Right atrium auricular region (tissue), 2 donors: ENCODE results near the gene PHF5A. TPM values are rescaled to one million over a fixed set of nuclear protein-coding genes. Genes with fewer than 3 reads are reported as not detected.
A peak's percentile ranks its signal among the peaks of the same experiment; 100 is the strongest.

Experiments
- DNase-seq: peaks from one replicate; pipeline ENCODE4 v3.0.0-alpha.2; 2019; ENCODE audit warnings: low spot score
- H3K27ac ChIP-seq, 2 donors: fragments of 200-600 bp; sonication (generic); 1 replicate in 1 of 2; 2 replicates in 1 of 2; pipeline ENCODE4 v1.5.1; 2016 to 2019
- H3K27me3 ChIP-seq, 2 donors: fragments of 200-600 bp; sonication (generic); one replicate each; pipeline versions ENCODE4 v1.5.1 to v1.6.0; 2017 to 2019
- H3K36me3 ChIP-seq: fragments of 200-600 bp; sonication (generic); one replicate; pipeline ENCODE4 v1.5.1; 2016
- H3K4me1 ChIP-seq, 2 donors: fragments of 200-600 bp; sonication (generic); one replicate each; pipeline versions ENCODE4 v1.5.1 to v1.6.0; 2017 to 2019
- H3K4me3 ChIP-seq, 2 donors: fragments of 200-600 bp; sonication (generic); 1 replicate in 1 of 2; 2 replicates in 1 of 2; pipeline ENCODE4 v1.5.1; 2017 to 2019; ENCODE audit warnings: mild to moderate bottlenecking in 1 of 2, moderate library complexity in 1 of 2
- H3K9me3 ChIP-seq, 2 donors: fragments of 200-600 bp; sonication (generic); one replicate each; pipeline ENCODE4 v1.5.1; 2019
- total RNA-seq, 2 donors: library from RNA; depleted of rRNA; stranded (reverse); fragments of >200 nt; gene quantifications; one replicate each; pipeline ENCODE4 v1.1.0, GENCODE V29; 2016
- TF ChIP-seq, protein P1 (sequence below), 2 donors: fragments of 200-600 bp; sonication (generic); IDR thresholded peaks; one replicate each; pipeline ENCODE4 v1.5.1; 2019; ENCODE audit warnings: antibody characterized with exemption in 2 of 2

PHF5A gene
- total RNA-seq, 2 donors from 2014 or later: 19.3 to 23.5 TPM

- peaks cover 0 to 38% of the 10 kb centered on the region in 2 donors for H3K4me1 ChIP-seq
- no peaks in the 10 kb centered on the region for H3K27me3 ChIP-seq
- H3K27ac ChIP-seq: no peak overlapping the region
- no peaks in the 10 kb centered on the region for H3K9me3 ChIP-seq
- H3K4me3 ChIP-seq: no peak overlapping the region
- H3K36me3 ChIP-seq: peaks cover 50% of the 10 kb centered on the region
- TF ChIP-seq, protein P1, sequence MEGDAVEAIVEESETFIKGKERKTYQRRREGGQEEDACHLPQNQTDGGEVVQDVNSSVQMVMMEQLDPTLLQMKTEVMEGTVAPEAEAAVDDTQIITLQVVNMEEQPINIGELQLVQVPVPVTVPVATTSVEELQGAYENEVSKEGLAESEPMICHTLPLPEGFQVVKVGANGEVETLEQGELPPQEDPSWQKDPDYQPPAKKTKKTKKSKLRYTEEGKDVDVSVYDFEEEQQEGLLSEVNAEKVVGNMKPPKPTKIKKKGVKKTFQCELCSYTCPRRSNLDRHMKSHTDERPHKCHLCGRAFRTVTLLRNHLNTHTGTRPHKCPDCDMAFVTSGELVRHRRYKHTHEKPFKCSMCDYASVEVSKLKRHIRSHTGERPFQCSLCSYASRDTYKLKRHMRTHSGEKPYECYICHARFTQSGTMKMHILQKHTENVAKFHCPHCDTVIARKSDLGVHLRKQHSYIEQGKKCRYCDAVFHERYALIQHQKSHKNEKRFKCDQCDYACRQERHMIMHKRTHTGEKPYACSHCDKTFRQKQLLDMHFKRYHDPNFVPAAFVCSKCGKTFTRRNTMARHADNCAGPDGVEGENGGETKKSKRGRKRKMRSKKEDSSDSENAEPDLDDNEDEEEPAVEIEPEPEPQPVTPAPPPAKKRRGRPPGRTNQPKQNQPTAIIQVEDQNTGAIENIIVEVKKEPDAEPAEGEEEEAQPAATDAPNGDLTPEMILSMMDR (IDR thresholded peaks at IDR 0.05): no peak
- no peak for DNase-seq
Measured at GRCh38 chr22:41431656-41432055, 36.8 kb downstream of the PHF5A start.

DNA sequence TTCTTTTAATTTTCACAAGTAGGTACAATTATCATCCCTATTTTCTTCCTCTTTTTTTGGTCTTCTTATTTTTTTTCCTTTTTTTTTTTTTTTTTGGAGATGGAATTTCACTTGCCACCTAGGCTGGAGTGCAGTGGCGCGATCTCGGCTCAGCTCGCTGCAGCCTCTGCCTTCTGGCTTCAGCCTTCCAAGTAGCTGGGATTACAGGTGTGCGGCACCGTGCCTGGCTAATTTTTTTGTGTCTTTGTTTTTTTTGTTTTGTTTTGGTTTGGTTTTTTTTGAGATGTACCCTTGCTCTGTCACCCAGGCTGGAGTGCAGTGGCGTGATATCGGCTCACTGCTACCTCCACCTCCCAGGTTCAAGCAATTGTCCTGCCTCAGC, 38.5 kb downstream of the PHF5A start:
- no peaks in the 10 kb centered on the region for H3K27me3 ChIP-seq
- TF ChIP-seq, protein P1 (IDR thresholded peaks at IDR 0.05): no peak
- peaks cover 38% of the 10 kb centered on the region for H3K36me3 ChIP-seq
- no peak overlapping the region for H3K27ac ChIP-seq
- no peak overlapping the region for H3K4me3 ChIP-seq
- DNase-seq: no peak
- peaks cover 0 to 21% of the 10 kb centered on the region in 2 donors for H3K4me1 ChIP-seq
- no peaks in the 10 kb centered on the region for H3K9me3 ChIP-seq

- Histone ChIP-seq H3K4me3 (no peak overlapping the region), H3K4me1 (peaks cover 0 to 16% of the 10 kb centered on the region in 2 donors), H3K27ac (no peak overlapping the region), H3K27me3 (no peaks in the 10 kb centered on the region), H3K36me3 (peaks cover 38% of the 10 kb centered on the region), H3K9me3 (no peaks in the 10 kb centered on the region)
- TF ChIP-seq, protein P1 (IDR thresholded peaks at IDR 0.05): no peak
- no peak for DNase-seq
Measured at GRCh38 chr22:41429232-41429950, 39.1 kb downstream of the PHF5A start.

GRCh38 chr22:41425660-41426365, 42.7 kb downstream of the PHF5A start:
- Histone ChIP-seq H3K27ac (no peak overlapping the region), H3K9me3 (no peaks in the 10 kb centered on the region), H3K4me1 (no peaks in the 10 kb centered on the region), H3K36me3 (peaks cover 28% of the 10 kb centered on the region), H3K4me3 (no peak overlapping the region), H3K27me3 (no peaks in the 10 kb centered on the region)
- TF ChIP-seq, protein P1 (IDR thresholded peaks at IDR 0.05): no peak
- DNase-seq: no peak

GRCh38 chr22:41418717-41419116, 49.8 kb downstream of the PHF5A start:
- H3K4me1 ChIP-seq: peaks cover 0 to 44% of the 10 kb centered on the region in 2 donors
- H3K36me3 ChIP-seq: peaks cover 10% of the 10 kb centered on the region
- H3K27me3 ChIP-seq: no peaks in the 10 kb centered on the region
- H3K4me3 ChIP-seq: no peak overlapping the region
- TF ChIP-seq, protein P1 (IDR thresholded peaks at IDR 0.05): no peak
- no peak for DNase-seq
- H3K27ac ChIP-seq: peak overlapping the region; percentile 98
- H3K9me3 ChIP-seq: no peaks in the 10 kb centered on the region
